NCI-H526 treated with DMSO at 0.1 percent for 48 hours (cell line): Measurements from ENCODE around the gene VTN.
A peak's percentile ranks its signal among the peaks of the same experiment; 100 is the strongest.

Experiments
- DNase-seq: peaks from one replicate; lab custom pipeline; 2025; lab: John Stamatoyannopoulos, UW

VTN gene

GRCh38 chr17:28370035-28370743 is at the start of gene VTN:
VTN (minus strand) TSS chr17:28370307; CDS start chr17:28370203, 104 bp downstream.
- no peak for DNase-seq

DNA sequence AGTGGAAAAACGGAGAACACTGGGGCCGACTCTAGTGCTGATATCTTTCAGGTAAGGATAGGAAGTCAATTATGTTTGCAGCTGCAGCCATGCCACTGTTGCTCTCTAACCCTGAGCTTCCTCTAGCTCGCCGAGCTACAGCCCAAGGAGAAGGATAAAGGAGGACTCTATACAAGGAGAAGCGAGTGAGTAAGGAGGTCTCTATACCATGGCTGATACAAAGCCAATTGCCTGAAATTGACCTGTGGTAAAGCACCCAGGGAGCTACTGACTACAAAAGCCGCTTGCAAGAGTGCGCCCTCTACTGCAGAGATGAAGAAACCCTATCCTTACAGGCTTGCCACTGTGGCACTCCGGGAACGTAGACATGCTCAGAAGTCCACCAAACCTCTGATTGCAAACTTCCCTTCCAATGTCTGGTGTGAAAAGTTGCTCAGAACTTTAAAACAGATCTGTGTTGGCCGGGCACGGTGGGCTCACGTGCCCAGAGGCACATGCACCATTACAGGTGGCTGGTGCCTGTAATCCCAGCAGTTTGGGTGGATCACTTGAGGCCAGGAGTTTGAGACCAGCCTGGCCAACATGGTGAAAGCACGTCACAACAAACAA is 46.7 kb upstream of the VTN start:
- DNase-seq, result peak; percentile 76

DNA sequence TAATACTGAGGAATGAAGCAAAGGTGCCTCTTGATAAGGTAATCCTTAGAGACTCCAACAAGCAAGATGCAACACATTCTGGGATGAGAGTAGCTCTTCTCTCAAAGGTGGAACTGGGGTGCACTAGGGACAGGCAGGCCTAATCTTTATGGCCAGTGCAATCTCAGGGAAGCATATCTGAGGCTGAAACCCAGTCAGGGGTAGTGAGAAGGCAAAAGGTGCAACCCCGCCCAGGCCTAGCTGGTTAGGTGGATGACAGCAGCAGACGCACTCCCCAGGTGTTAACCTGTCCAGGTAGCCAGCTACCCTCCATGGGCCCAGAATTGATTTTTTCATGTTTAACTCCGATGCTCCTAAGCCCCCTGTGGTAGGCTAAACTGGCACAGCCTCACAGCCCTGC is 45.8 kb upstream of the VTN start:
- DNase-seq, result no peak

- DNase-seq, result no peak
Observed at GRCh38 chr17:28413804-28414203, 43.7 kb upstream of the VTN start.

- no peak for DNase-seq
Observed at GRCh38 chr17:28412099-28412498, 42.0 kb upstream of the VTN start.

DNA sequence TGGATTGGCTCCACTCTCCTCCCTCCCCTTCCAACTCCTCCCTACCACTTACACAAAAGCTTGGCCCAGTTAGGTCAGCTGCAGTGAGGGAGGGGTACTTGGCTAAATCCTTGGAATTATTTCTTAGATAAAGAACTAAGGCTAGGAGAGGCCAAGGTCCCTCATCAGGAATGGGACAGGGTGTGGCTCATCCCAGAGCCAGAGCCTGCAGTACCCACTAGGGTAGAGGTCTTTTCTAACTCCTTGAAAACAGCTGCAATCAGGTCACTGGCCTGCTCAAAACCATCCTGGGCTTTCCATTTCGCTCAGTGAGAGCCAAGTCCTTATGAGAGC is 37.8 kb upstream of the VTN start:
- no peak for DNase-seq

DNA sequence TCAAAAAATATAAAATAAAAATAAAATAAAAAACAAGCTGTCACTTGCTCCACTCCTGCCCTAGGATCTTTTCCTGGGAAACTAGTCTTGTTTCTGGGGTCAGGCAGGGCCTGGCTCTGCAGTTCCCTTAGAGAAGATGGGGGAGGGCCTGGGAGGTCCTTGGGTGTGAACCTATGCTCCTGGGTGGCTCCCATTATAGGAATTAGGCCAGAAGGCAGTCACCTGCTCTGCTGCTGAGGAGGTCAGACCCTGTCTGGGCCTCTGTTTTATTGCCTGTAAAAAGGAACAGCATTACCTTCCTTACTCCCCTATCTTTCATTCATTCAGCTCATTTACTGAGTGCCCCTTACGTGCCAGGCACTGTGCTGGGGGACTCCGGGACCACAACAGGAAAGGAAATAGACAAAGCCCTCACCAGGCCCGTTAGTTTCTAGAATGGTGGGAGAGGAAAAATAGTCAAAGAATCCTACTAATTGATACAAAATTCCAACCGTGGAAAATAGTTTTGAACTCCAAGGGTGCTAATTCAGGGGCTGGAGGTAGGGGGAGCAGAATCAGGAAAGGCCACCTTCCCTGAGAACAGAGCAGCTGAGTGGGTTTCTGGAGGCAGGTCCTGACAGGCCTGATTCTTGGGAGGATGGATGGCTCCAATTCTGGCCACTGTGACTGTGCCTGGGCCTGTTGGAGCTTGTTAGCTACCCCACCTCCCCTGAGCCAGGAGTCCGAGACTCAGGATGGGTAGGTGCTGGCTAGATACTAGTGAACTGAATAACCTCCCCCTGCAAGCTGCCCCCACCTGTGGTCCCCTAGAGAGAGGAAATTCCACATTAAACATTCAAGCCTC is 37.2 kb upstream of the VTN start:
- DNase-seq, result peak; percentile 50

- DNase-seq, result peak; percentile 46
Observed at GRCh38 chr17:28406473-28406814, 36.3 kb upstream of the VTN start.

DNA sequence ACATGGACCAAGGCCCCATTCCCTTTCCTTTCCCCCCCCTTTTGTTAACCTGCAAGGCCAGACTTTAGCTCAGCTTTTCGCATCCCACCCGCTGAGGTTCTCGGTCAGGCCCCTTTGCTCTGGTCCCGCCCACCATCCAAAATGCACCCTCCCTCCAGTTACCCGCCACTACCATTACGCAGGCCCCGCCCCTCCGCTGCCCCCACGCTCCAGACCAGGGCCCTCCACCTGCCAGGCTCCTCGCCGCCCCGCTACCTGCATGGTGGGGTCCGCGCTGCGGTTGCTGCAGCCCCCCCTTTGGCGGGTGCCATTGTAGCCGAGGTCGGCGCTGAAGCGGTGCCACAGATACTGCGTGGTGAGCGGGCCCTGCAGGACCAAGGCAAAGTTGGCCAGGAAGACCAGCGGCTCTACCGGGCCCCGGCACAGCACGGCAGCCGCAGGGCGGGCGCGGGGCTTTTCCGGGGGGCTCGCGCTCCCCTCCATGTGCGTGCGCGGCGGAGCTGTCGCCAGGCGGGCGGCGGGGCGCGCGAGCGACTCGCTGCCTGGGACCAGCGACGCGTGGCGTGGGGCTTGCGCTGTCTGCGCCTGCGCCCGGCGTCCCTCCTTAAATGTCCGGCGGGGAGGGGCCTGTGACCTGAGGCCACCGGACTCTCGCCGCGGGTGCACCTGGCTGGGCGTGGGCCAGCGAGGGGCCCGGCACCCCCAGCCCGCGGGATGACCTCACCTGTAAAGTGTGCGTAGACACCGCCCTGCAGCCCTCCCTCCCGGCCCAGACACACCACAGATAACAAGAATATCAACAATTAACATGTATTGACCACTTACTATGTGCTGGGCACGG is 35.7 kb upstream of the VTN start, which contains the start of gene SLC46A1:
Gene SLC46A1, minus strand, starts transcription at position 581 of the 841 bp plus-strand sequence. Its CDS starts 98 bp downstream, at position 483.
- peak; percentile 49 for DNase-seq

GRCh38 chr17:28404812-28405570 is 34.9 kb upstream of the VTN start:
- DNase-seq, result no peak

DNA sequence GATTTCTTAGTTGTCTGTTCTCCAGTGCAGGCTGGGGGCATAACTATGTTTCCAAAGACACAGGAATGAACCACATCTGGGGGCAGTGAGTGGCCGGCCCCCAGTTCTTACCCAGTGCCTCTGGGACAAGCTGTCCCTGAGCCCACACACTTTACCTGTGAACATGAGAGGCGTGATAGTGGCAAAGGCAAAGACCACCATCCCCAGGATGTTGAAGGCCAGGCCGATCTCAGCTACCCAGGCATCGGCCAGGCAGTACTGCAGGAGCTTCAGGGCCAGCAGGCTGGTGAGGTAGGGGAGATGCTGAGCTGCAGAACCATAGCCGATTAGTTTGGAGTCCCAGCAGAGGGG is 34.3 kb upstream of the VTN start:
- DNase-seq, result no peak

DNA sequence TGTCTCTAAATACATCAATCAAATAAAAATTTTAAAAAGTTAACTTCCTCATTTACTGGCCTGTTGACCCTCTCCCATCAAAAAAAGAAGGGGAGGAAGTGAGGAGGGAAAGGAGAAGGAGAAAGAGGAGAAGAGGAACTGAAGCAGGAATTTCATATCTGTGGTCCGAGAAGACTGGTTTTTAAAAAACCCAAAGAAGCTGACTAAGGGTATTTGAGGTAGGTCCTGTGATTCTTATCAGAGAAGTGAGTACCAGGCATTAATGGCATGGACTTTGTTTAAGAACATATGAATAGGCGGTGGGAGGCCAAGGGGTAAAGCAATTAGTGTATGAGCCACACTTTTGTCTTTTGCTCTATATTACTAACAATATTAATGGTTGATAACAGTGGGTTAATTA is 33.9 kb upstream of the VTN start:
- DNase-seq, result no peak

GRCh38 chr17:28402844-28403243 is 32.7 kb upstream of the VTN start:
- DNase-seq, result no peak

DNA sequence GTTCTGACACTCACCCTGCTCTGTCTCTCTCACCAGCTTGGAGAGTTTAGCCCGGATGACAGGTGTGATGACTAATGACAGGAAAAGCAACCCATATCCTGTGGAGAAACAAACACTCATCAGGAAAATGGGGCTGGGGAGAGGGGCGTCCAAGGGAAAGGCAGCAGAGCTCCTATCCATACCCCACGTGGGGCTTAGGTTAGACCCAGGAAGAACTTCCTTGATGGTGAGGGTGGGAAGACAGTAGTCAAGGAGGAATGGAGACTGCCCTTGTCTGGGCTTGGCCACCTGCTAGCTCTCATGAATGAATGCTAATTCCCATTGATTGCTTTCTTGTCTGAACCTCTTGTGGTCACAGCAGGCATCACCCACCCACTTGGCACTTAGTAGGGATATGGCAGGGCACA is 32.1 kb upstream of the VTN start:
- DNase-seq, result peak; percentile 15

DNA sequence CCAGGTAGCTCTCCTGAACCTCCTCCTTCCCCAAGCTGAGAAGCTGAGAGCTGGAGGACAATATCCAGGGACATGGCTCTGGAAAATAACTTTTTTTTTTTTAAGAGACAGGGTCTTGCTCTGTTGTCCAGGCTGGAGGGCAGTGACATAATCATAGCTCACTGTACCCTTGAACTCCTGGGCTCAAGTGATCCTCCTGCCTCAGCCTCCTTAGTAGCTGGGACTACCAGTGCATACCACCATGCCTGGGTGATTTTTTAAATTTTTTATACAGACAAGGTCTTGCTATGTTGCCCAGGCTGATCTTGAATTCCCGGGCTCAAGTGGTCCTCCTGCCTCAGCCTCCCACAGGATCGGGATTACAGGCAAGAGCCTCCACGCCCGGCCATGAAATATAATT is 29.7 kb upstream of the VTN start:
- DNase-seq, result no peak

DNA sequence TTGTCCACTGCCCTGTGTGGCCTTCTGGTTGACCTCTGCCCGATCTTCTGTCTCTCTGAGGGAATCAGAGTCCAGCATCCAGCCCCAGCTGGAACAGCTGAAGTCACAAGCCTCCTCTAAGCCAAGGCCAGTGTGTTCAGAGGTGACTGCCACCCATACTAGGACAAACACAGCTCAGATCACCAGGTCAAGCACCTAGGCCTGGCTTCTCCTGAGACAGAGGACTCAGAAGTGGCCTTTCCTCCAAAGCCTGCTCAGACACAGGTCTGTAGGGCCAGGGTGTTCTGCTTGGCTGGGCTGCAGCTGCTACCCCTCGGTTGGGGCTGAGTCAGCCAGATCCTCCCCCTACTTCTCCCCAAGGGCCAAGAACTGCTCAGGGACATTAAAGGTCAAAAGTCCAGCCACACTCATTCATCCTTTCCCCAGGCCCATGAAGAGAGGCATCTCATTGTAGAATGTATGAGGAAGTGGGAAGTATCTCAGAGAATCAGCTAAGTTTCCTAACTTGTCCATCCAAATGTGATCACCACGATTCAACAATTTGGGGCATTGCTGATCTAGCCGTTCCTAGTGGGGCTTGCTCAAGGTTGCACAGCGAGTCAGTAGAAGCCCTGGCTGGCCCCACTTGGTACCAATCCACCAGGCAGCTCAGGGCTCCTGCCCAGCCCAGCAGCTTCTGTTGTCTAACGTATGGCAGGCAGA is 28.3 kb upstream of the VTN start:
- DNase-seq, result no peak

- no peak for DNase-seq
Observed at GRCh38 chr17:28397687-28398279, 27.7 kb upstream of the VTN start.

- no peak for DNase-seq
Observed at GRCh38 chr17:28397275-28397674, 27.2 kb upstream of the VTN start.

GRCh38 chr17:28396635-28397239 is 26.6 kb upstream of the VTN start:
- no peak for DNase-seq

GRCh38 chr17:28395968-28396367 is 25.9 kb upstream of the VTN start:
- no peak for DNase-seq
